H9 (cell line): ENCODE results near the gene SLCO3A1. TPM values are rescaled to one million over a fixed set of nuclear protein-coding genes. Genes with fewer than 3 reads are reported as not detected.
A peak's percentile ranks its signal among the peaks of the same experiment; 100 is the strongest.

Source experiments
- DNase-seq: peaks from one replicate; pipeline ENCODE4 v3.0.0-alpha.2; 2017
- H2AFZ ChIP-seq: one replicate; pipeline ENCODE4 v1.6.1; 2013; ENCODE audit warnings: mild to moderate bottlenecking, low read length, control low read depth, moderate library complexity
- H2AK5ac ChIP-seq: 2 replicates; pipeline ENCODE4 v1.6.1; 2013; ENCODE audit warnings: low read length, control low read depth, mixed read lengths; ENCODE audit not compliant: insufficient read length
- H2BK120ac ChIP-seq: one replicate; pipeline ENCODE4 v1.6.1; 2013; ENCODE audit warnings: low read depth, mild to moderate bottlenecking, low read length, control low read depth, inconsistent platforms; ENCODE audit not compliant: poor library complexity, severe bottlenecking
- H2BK12ac ChIP-seq: 2 replicates; pipeline ENCODE4 v1.6.1; 2013; ENCODE audit warnings: low read length, control low read depth, mixed read lengths, low read depth; ENCODE audit not compliant: insufficient read length
- H2BK15ac ChIP-seq: 2 replicates; pipeline ENCODE4 v1.6.1; 2013; ENCODE audit warnings: low read depth, low read length, control low read depth
- H2BK20ac ChIP-seq: one replicate; pipeline ENCODE4 v1.6.1; 2013; ENCODE audit warnings: low read depth, mild to moderate bottlenecking, low read length, control low read depth, inconsistent platforms; ENCODE audit not compliant: poor library complexity, severe bottlenecking
- H2BK5ac ChIP-seq: 2 replicates; pipeline ENCODE4 v1.6.1; 2013; ENCODE audit warnings: low read length, control low read depth, mixed read lengths; ENCODE audit not compliant: insufficient read length
- H3K14ac ChIP-seq: 2 replicates; pipeline ENCODE4 v1.6.1; 2013; ENCODE audit warnings: low read length, control low read depth; ENCODE audit not compliant: insufficient read depth
- H3K18ac ChIP-seq: 2 replicates; pipeline ENCODE4 v1.6.1; 2013; ENCODE audit warnings: low read depth, mild to moderate bottlenecking, mixed read lengths, low read length, control low read depth; ENCODE audit not compliant: insufficient read length
- H3K23ac ChIP-seq: 2 replicates; pipeline ENCODE4 v1.6.1; 2013; ENCODE audit warnings: low read length, control low read depth, mixed read lengths, low read depth; ENCODE audit not compliant: insufficient read length
- H3K23me2 ChIP-seq: 2 replicates; pipeline ENCODE4 v1.6.1; 2013; ENCODE audit warnings: low read depth, mild to moderate bottlenecking, mixed read lengths, low read length, control low read depth; ENCODE audit not compliant: insufficient read length, poor library complexity, severe bottlenecking
- H3K27ac ChIP-seq: 2 replicates; pipeline ENCODE4 v1.5.1; 2013; ENCODE audit warnings: low read length, control low read depth, mixed read lengths, low read depth; ENCODE audit not compliant: insufficient read length
- H3K27me3 ChIP-seq: 2 replicates; pipeline ENCODE4 v1.6.1; 2013; ENCODE audit warnings: low read length, control low read depth, inconsistent platforms; ENCODE audit not compliant: insufficient read depth
- H3K4ac ChIP-seq: 2 replicates; pipeline ENCODE4 v1.6.1; 2013; ENCODE audit warnings: low read depth, mild to moderate bottlenecking, control low read depth, inconsistent platforms, low read length, moderate library complexity
- H3K4me1 ChIP-seq: 2 replicates; pipeline ENCODE4 v1.6.1; 2013; ENCODE audit warnings: low read length, control low read depth, inconsistent platforms; ENCODE audit not compliant: insufficient read depth
- H3K4me2 ChIP-seq: 2 replicates; pipeline ENCODE4 v1.6.1; 2013; ENCODE audit warnings: low read length, control low read depth, mixed read lengths; ENCODE audit not compliant: insufficient read length, insufficient read depth
- H3K56ac ChIP-seq: 2 replicates; pipeline ENCODE4 v1.6.1; 2013; ENCODE audit warnings: low read depth, mild to moderate bottlenecking, mixed read lengths, low read length, control low read depth; ENCODE audit not compliant: insufficient read length
- H3K79me1 ChIP-seq: 2 replicates; pipeline ENCODE4 v1.6.1; 2013; ENCODE audit warnings: low read depth, mild to moderate bottlenecking, moderate library complexity, low read length, control low read depth, inconsistent platforms; ENCODE audit not compliant: insufficient read depth, poor library complexity, severe bottlenecking
- H3K79me2 ChIP-seq: 2 replicates; pipeline ENCODE4 v1.6.1; 2013; ENCODE audit warnings: low read length, control low read depth, inconsistent platforms; ENCODE audit not compliant: insufficient read depth
- H3K9ac ChIP-seq: 2 replicates; pipeline ENCODE4 v1.6.1; 2013; ENCODE audit warnings: low read length, control low read depth, mixed read lengths; ENCODE audit not compliant: insufficient read length; ENCODE audit errors: extremely low read depth
- H3K9me3 ChIP-seq: one replicate; pipeline ENCODE4 v1.6.1; 2013; ENCODE audit warnings: low read depth, low read length, inconsistent platforms; ENCODE audit not compliant: control insufficient read depth
- H3T11ph ChIP-seq: one replicate; pipeline ENCODE4 v1.6.1; 2013; ENCODE audit warnings: mild to moderate bottlenecking, low read length, control low read depth, inconsistent platforms
- H4K20me1 ChIP-seq: one replicate; pipeline ENCODE4 v1.6.1; 2013; ENCODE audit not compliant: control insufficient read depth, insufficient read length, insufficient read depth
- H4K5ac ChIP-seq: 2 replicates; pipeline ENCODE4 v1.6.1; 2013; ENCODE audit warnings: low read depth, mild to moderate bottlenecking, mixed read lengths, low read length, control low read depth; ENCODE audit not compliant: insufficient read length
- H4K8ac ChIP-seq: replicated peaks from 2 replicates; pipeline ENCODE4 v1.6.1; 2013; ENCODE audit warnings: low read length, control low read depth, mixed read lengths, low read depth; ENCODE audit not compliant: insufficient read length
- H4K91ac ChIP-seq: 2 replicates; pipeline ENCODE4 v1.6.1; 2013; ENCODE audit warnings: low read depth, mild to moderate bottlenecking, moderate library complexity, mixed read lengths, low read length, control low read depth; ENCODE audit not compliant: insufficient read length
- H3K27ac Mint-ChIP-seq, 3 experiments: 2 replicates in 2 of 3; 3 replicates in 1 of 3; pipeline ENCODE4 v1.8.0; 2020 to 2021; ENCODE audit warnings: mixed read lengths in 3 of 3, mild to moderate bottlenecking in 1 of 3, moderate library complexity in 1 of 3
- H3K27me3 Mint-ChIP-seq: 2 replicates; pipeline ENCODE4 v1.8.0; 2021; ENCODE audit warnings: low read depth, mild to moderate bottlenecking, moderate library complexity, mixed read lengths
- H3K36me3 Mint-ChIP-seq, 3 experiments: 2 replicates in 2 of 3; 3 replicates in 1 of 3; pipeline ENCODE4 v1.8.0; 2020 to 2021; ENCODE audit warnings: low read depth in 3 of 3, mixed read lengths in 3 of 3; ENCODE audit not compliant: insufficient read depth in 1 of 3
- H3K4me1 Mint-ChIP-seq, 2 experiments: 2 replicates each; pipeline ENCODE4 v1.8.0; 2020; ENCODE audit warnings: mixed read lengths in 2 of 2
- H3K4me3 Mint-ChIP-seq, 2 experiments: 2 replicates in 1 of 2; 3 replicates in 1 of 2; pipeline ENCODE4 v1.8.0; 2020 to 2021; ENCODE audit warnings: mild to moderate bottlenecking in 2 of 2, mixed read lengths in 2 of 2, moderate library complexity in 1 of 2
- H3K9me3 Mint-ChIP-seq, 2 experiments: 2 replicates in 1 of 2; 3 replicates in 1 of 2; pipeline ENCODE4 v1.8.0; 2020; ENCODE audit warnings: mild to moderate bottlenecking in 2 of 2, mixed read lengths in 2 of 2, moderate library complexity in 1 of 2
- WGBS: extraction: QIAGEN DNeasy Blood & Tissue Kit; methylation state at CpG from one replicate; pipeline ENCODE4 v1.1.7; 2013; ENCODE audit warnings: missing lambda C conversion rate, low lambda C conversion rate, mixed read lengths; ENCODE audit not compliant: insufficient read length; ENCODE audit errors: extremely low coverage; 5-methylcytosine and 5-hydroxymethylcytosine counted together
- total RNA-seq: library from RNA; stranded (reverse); gene quantifications from 2 replicates; pipeline ENCODE4 v1.2.1, GENCODE V29; 2021
- TF ChIP-seq, protein P1 (sequence below): fragments of 200-600 bp; sonication (generic); conservative IDR thresholded peaks from 3 replicates; pipeline ENCODE4 v1.8.0; 2021; ENCODE audit warnings: antibody characterized with exemption, mild to moderate bottlenecking

The SLCO3A1 gene
- total RNA-seq, 1 experiment from 2014 or later = 9.4 TPM

DNA sequence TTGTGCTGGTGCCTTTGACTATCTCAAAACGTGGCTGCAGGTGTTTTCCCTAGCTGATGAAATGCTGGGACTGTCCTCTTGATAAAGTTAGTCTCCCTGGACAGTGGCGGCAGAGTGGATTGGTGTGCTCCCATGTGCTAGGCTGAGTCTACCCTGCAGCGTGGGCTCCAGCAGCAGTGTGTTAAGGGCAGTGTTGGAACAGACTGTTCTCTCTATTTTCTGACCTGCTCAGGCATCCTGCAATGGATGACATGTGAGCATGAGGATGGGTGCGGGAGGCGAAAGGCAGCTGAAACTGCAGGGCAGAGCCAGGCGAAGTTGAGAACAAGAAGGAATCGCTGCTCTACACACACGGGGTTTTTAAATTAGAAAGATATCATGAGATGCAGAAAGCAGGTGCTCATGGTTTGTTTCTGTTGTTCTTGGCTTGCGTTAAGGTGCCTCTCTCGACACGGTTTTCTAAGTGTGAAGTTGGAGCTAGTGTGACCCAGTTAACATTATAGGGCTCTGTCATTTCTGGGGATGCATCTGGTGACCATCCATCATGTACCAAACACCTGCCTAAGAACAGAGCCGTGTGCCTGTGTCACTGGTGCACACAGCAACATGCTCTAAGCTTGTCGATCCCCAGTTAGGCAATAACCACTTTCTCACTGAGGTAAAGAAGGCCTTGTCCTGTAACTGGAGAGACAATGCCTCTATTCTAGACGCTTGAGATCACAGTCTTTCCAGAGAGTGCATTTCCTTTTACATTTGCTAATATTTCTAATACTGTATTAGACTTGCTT is 44.3 kb downstream of the SLCO3A1 start:
- Histone ChIP-seq H3K27me3 (no peaks in the 10 kb centered on the region), H4K91ac (no peak overlapping the region), H3K79me1 (no peaks in the 10 kb centered on the region), H4K5ac (no peak overlapping the region), H3K9me3 (no peaks in the 10 kb centered on the region), H3K18ac (no peak overlapping the region), H2BK120ac (no peak overlapping the region), H3K23me2 (no peaks in the 10 kb centered on the region), H4K8ac (no peak overlapping the region), H3K4me1 (peaks cover 6% of the 10 kb centered on the region; the same call in 1 of the 2 replicates), H2BK20ac (no peak overlapping the region), H2AFZ (no peak overlapping the region), H3K23ac (no peak overlapping the region), H2BK12ac (no peak overlapping the region), H2BK15ac (no peak overlapping the region), H3K27ac (no peak overlapping the region), H3K4ac (no peak overlapping the region), H3K9ac (no peak overlapping the region), H2AK5ac (no peak overlapping the region), H3K79me2 (no peaks in the 10 kb centered on the region), H3T11ph (no peak overlapping the region), H4K20me1 (no peaks in the 10 kb centered on the region), H3K14ac (no peak overlapping the region), H2BK5ac (no peak overlapping the region), H3K56ac (no peak overlapping the region), H3K4me2 (no peak overlapping the region)
- Mint-ChIP-seq H3K27ac (peak overlapping the region in 1 of 3 experiments; percentile 86; a peak in 2 of 7 replicates), H3K4me1 (peaks cover 35 to 41% of the 10 kb centered on the region in 2 experiments), H3K4me3 (no peak overlapping the region), H3K36me3 (peaks cover 0 to 6% (median 2%) of the 10 kb centered on the region in 3 experiments; a peak in 1 of 7 replicates), H3K9me3 (peaks cover 0 to 5% of the 10 kb centered on the region in 2 experiments; a peak in 2 of 5 replicates), H3K27me3 (no peaks in the 10 kb centered on the region)
- no peak for DNase-seq
- WGBS = no CpG with 5 or more reads among the region's 14 CpGs
- TF ChIP-seq, protein P1, sequence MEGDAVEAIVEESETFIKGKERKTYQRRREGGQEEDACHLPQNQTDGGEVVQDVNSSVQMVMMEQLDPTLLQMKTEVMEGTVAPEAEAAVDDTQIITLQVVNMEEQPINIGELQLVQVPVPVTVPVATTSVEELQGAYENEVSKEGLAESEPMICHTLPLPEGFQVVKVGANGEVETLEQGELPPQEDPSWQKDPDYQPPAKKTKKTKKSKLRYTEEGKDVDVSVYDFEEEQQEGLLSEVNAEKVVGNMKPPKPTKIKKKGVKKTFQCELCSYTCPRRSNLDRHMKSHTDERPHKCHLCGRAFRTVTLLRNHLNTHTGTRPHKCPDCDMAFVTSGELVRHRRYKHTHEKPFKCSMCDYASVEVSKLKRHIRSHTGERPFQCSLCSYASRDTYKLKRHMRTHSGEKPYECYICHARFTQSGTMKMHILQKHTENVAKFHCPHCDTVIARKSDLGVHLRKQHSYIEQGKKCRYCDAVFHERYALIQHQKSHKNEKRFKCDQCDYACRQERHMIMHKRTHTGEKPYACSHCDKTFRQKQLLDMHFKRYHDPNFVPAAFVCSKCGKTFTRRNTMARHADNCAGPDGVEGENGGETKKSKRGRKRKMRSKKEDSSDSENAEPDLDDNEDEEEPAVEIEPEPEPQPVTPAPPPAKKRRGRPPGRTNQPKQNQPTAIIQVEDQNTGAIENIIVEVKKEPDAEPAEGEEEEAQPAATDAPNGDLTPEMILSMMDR = no peak
